ENCODE measurements around the gene CTSS.
"Not testable (repeated sequence)": the region's sequence is repeated elsewhere in the genome, so short reads cannot be mapped to it uniquely, and the experiment has no call there.

Gene CTSS

GRCh38 chr1:150775276-150775675, 9.7 kb upstream of the CTSS start:
- DNase-seq (ENCODE audit: low spot score): no peak

GRCh38 chr1:150772326-150772725, 6.7 kb upstream of the CTSS start:
- no peak for DNase-seq (ENCODE audit: low spot score)

- not testable (repeated sequence) for DNase-seq (ENCODE audit: low spot score)
These were observed 2.1 kb upstream of the CTSS start for GRCh38 chr1:150767704-150768103.

- DNase-seq (ENCODE audit: low spot score): not testable (repeated sequence)
These were observed 361 bp upstream of the CTSS start for GRCh38 chr1:150765977-150766301.

- peak; percentile 30 for DNase-seq (ENCODE audit: low spot score)
These were observed 919 bp downstream of the CTSS start for GRCh38 chr1:150764617-150765101.

GRCh38 chr1:150763018-150763417, 2.6 kb downstream of the CTSS start:
- DNase-seq (ENCODE audit: low spot score): no peak

GRCh38 chr1:150762552-150762951, 3.0 kb downstream of the CTSS start:
- no peak for DNase-seq (ENCODE audit: low spot score)

GRCh38 chr1:150761801-150762200, 3.8 kb downstream of the CTSS start:
- DNase-seq (ENCODE audit: low spot score): no peak

GRCh38 chr1:150760013-150760412, 5.6 kb downstream of the CTSS start:
- DNase-seq (ENCODE audit: low spot score): no peak

- no peak for DNase-seq (ENCODE audit: low spot score)
These were observed 12.2 kb downstream of the CTSS start for GRCh38 chr1:150753416-150753815.

- no peak for DNase-seq (ENCODE audit: low spot score)
These were observed 14.1 kb downstream of the CTSS start for GRCh38 chr1:150751443-150751842.

GRCh38 chr1:150749720-150750311, 15.8 kb downstream of the CTSS start:
- DNase-seq (ENCODE audit: low spot score): no peak

GRCh38 chr1:150748878-150749719, 16.5 kb downstream of the CTSS start:
- DNase-seq (ENCODE audit: low spot score): no peak

- no peak for DNase-seq (ENCODE audit: low spot score)
These were observed 35.4 kb downstream of the CTSS start for GRCh38 chr1:150730130-150730721.

- DNase-seq (ENCODE audit: low spot score): no peak
These were observed 41.2 kb downstream of the CTSS start for GRCh38 chr1:150724336-150724735.

GRCh38 chr1:150720703-150721102, 44.9 kb downstream of the CTSS start, which contains the start of gene HORMAD1:
Gene HORMAD1, minus strand, starts transcription at chr1:150720895. Its CDS starts 1,390 bp downstream, at chr1:150719505.
- DNase-seq (ENCODE audit: low spot score): no peak

GRCh38 chr1:150720098-150720497, 45.5 kb downstream of the CTSS start:
- DNase-seq (ENCODE audit: low spot score): no peak

GRCh38 chr1:150718225-150718891, 47.2 kb downstream of the CTSS start:
- no peak for DNase-seq (ENCODE audit: low spot score)

GRCh38 chr1:150709031-150709430, 56.5 kb downstream of the CTSS start:
- DNase-seq (ENCODE audit: low spot score): not testable (repeated sequence)

- peak; percentile 55 for DNase-seq (ENCODE audit: low spot score)
These were observed 57.0 kb downstream of the CTSS start for GRCh38 chr1:150708595-150708994.

GRCh38 chr1:150706091-150706490, 59.5 kb downstream of the CTSS start:
- DNase-seq (ENCODE audit: low spot score): no peak

- DNase-seq (ENCODE audit: low spot score): no peak
These were observed 62.2 kb downstream of the CTSS start for GRCh38 chr1:150703427-150703826.
